ENCODE measurements around the gene SPTBN1. TPM values are rescaled to one million over a fixed set of nuclear protein-coding genes. Genes with fewer than 3 reads are reported as not detected.
"Not testable (repeated sequence)": the region's sequence is repeated elsewhere in the genome, so short reads cannot be mapped to it uniquely, and the experiment has no call there.

The SPTBN1 gene
- total and polyA plus RNA-seq, 9 donors: 108 to 314 (median 232) TPM

DNA sequence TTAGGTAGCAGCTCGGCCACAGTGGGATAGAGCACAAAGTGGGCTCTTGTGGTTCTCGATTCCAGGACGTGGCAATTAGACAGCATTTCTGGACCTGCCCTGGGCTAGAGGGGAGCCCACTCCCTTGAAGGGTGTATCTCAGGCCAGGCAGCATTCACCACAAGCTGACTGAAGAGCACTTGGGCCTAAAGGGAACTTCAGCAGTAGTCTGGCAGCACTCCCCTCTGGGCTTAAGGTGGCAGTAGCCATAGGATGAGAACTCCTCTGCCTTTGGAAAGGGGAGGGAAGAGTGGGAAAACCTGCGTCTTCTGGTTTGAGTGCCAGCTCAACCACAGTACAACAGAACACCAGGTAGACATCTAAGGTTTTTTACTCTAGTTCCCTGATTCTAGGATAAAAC lies 239.3 kb downstream of the SPTBN1 start:
- no peak overlapping the region for H3K4me3 ChIP-seq
- DNase-seq: no peak
- H3K9me3 ChIP-seq: no peaks in the 10 kb centered on the region
- H3K27ac ChIP-seq: no peak overlapping the region
- H3K27me3 ChIP-seq: no peaks in the 10 kb centered on the region
- TF ChIP-seq POLR2A (IDR thresholded peaks at IDR 0.05) (no peak), EP300 (IDR thresholded peaks at IDR 0.05) (no peak)
- TF ChIP-seq, protein P1, sequence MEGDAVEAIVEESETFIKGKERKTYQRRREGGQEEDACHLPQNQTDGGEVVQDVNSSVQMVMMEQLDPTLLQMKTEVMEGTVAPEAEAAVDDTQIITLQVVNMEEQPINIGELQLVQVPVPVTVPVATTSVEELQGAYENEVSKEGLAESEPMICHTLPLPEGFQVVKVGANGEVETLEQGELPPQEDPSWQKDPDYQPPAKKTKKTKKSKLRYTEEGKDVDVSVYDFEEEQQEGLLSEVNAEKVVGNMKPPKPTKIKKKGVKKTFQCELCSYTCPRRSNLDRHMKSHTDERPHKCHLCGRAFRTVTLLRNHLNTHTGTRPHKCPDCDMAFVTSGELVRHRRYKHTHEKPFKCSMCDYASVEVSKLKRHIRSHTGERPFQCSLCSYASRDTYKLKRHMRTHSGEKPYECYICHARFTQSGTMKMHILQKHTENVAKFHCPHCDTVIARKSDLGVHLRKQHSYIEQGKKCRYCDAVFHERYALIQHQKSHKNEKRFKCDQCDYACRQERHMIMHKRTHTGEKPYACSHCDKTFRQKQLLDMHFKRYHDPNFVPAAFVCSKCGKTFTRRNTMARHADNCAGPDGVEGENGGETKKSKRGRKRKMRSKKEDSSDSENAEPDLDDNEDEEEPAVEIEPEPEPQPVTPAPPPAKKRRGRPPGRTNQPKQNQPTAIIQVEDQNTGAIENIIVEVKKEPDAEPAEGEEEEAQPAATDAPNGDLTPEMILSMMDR (IDR thresholded peaks at IDR 0.05): no peak
- H3K36me3 ChIP-seq: no peaks in the 10 kb centered on the region
- H3K4me1 ChIP-seq (ENCODE audit: insufficient read depth): no peaks in the 10 kb centered on the region
- 97 to 98% (median 98%) methylated on average over 4 of the region's 4 CpGs for whole genome bisulfite sequencing, 3 donors
- intact Hi-C loops (cut with DNase I): no loop called here

DNA sequence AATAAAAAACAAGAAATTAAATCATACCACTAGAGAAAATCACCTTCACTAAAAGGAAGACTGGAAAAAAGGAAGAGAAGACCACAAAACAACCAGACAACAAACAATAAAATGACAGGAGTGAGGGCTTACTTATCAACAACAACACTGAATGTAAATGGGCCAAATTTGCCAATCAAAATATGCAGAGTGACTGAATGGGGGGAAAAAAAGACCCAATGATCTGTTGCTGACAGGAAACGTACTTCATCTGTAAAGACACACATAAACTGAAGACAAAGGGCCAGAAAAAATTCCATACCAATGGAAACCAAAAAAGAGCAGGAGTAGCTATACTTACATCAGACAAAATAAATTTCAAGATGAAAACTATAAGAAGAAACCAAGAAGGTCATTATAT lies 241.8 kb downstream of the SPTBN1 start:
- intact Hi-C loops (cut with DNase I): no loop called here
- Histone ChIP-seq H3K36me3 (no peaks in the 10 kb centered on the region), H3K4me3 (no peak overlapping the region), H3K4me1 (ENCODE audit: insufficient read depth) (no peaks in the 10 kb centered on the region), H3K27me3 (no peaks in the 10 kb centered on the region), H3K9me3 (no peaks in the 10 kb centered on the region), H3K27ac (no peak overlapping the region)
- no peak for DNase-seq
- 89 to 100% (median 95%) methylated on average over 1 of the region's 1 CpG for WGBS, 3 donors
- no peak for TF ChIP-seq POLR2A (IDR thresholded peaks at IDR 0.05)
- no peak for TF ChIP-seq EP300 (IDR thresholded peaks at IDR 0.05)
- TF ChIP-seq, protein P1 (IDR thresholded peaks at IDR 0.05): no peak

- H3K27me3 ChIP-seq; H3K36me3 ChIP-seq; intact Hi-C loops (cut with DNase I); DNase-seq; H3K4me1 ChIP-seq (ENCODE audit: insufficient read depth); H3K27ac ChIP-seq; H3K4me3 ChIP-seq; H3K9me3 ChIP-seq: not testable (repeated sequence)
- WGBS, 3 donors: 92 to 98% (median 97%) methylated on average over 30 to 37 of the region's 37 CpGs
Observed at GRCh38 chr2:54698926-54699325, 242.8 kb downstream of the SPTBN1 start.

GRCh38 chr2:54699665-54700064 lies 243.5 kb downstream of the SPTBN1 start:
- H3K27ac ChIP-seq: no peak overlapping the region
- H3K9me3 ChIP-seq: no peaks in the 10 kb centered on the region
- no peaks in the 10 kb centered on the region for H3K4me1 ChIP-seq (ENCODE audit: insufficient read depth)
- no peaks in the 10 kb centered on the region for H3K27me3 ChIP-seq
- H3K4me3 ChIP-seq: no peak overlapping the region
- DNase-seq: no peak
- TF ChIP-seq, protein P1 (IDR thresholded peaks at IDR 0.05): no peak
- TF ChIP-seq POLR2A (IDR thresholded peaks at IDR 0.05) (no peak), EP300 (IDR thresholded peaks at IDR 0.05) (no peak)
- WGBS, 3 donors: 75 to 95% (median 93%) methylated on average over 2 of the region's 2 CpGs
- H3K36me3 ChIP-seq: no peaks in the 10 kb centered on the region
- intact Hi-C loops (cut with DNase I): loop anchor here in 1 of 4 donors (10.0 kb wide), 2 partner anchors 165 to 595 kb away; no protein-coding TSS in a partner anchor

DNA sequence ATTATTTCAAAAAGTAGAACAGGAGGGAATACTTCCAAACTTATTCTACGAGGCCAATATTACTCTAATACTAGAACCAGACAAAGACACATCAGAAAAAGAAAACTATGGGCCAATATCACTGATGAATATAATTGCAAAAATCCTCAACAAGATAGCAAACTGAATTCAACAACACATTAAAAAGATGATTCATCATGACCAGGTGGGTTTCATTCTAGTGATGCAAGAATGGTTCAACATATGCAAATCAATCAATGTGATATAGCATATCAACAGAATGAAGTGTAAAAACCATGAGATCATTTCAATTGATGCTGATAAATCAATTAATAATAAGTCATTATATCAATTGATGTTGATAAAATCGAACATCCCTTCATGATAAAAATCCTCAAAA lies 244.9 kb downstream of the SPTBN1 start:
- Histone ChIP-seq H3K27me3 (no peaks in the 10 kb centered on the region), H3K36me3 (no peaks in the 10 kb centered on the region), H3K4me1 (ENCODE audit: insufficient read depth) (no peaks in the 10 kb centered on the region), H3K9me3 (no peaks in the 10 kb centered on the region), H3K27ac (no peak overlapping the region), H3K4me3 (no peak overlapping the region)
- TF ChIP-seq, protein P1 (IDR thresholded peaks at IDR 0.05): no peak
- intact Hi-C loops (cut with DNase I): loop anchor here in 1 of 4 donors (10.0 kb wide), 2 partner anchors 166 to 596 kb away; no protein-coding TSS in a partner anchor
- WGBS, 3 donors: 82 to 89% (median 85%) methylated on average over 2 of the region's 2 CpGs
- DNase-seq: no peak

All from ovary (tissue), 9 donors.